ENCODE results near the gene RBMS3. TPM values are rescaled to one million over a fixed set of nuclear protein-coding genes. Genes with fewer than 3 reads are reported as not detected.

Gene RBMS3
- total RNA-seq, 1 experiment from 2014 or later: 1.3 TPM

DNA sequence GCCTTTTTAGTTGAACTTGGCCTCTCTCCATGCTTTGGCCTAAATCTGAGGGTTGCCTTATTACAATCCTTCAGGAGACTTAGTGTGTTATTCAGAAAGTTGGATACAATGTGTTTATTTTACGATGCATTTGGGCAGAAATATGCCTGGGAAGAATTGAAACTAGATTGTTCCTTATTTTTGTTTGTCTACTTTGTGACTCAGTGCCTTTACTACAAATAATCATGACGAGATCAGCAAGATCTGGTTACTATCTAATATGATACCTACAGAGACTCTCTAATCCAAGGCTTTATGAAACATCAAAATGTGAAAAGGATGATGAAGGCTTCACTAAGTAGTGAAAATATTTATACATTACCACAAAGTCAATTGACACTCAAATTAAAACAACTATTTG is 82.2 kb downstream of the RBMS3 start:
- Mint-ChIP-seq H3K4me1 (ENCODE audit: low read depth, unreplicated experiment) (no peaks in the 10 kb centered on the region), H3K27ac (ENCODE audit: unreplicated experiment) (no peak overlapping the region), H3K27me3 (ENCODE audit: unreplicated experiment) (no peaks in the 10 kb centered on the region), H3K9me3 (ENCODE audit: low read depth, unreplicated experiment) (no peaks in the 10 kb centered on the region), H3K4me3 (ENCODE audit: low read depth, unreplicated experiment) (no peak overlapping the region), H3K36me3 (ENCODE audit: insufficient read depth, unreplicated experiment) (no peaks in the 10 kb centered on the region)
- no TSS peak for BruUV-seq (replicated peaks)
- intact Hi-C loops (cut with micrococcal nuclease; ENCODE audit: unreplicated experiment): no loop called here
- no peak for DNase-seq
- CTCF ChIA-PET: no interaction called here
- TF ChIP-seq, protein P1, sequence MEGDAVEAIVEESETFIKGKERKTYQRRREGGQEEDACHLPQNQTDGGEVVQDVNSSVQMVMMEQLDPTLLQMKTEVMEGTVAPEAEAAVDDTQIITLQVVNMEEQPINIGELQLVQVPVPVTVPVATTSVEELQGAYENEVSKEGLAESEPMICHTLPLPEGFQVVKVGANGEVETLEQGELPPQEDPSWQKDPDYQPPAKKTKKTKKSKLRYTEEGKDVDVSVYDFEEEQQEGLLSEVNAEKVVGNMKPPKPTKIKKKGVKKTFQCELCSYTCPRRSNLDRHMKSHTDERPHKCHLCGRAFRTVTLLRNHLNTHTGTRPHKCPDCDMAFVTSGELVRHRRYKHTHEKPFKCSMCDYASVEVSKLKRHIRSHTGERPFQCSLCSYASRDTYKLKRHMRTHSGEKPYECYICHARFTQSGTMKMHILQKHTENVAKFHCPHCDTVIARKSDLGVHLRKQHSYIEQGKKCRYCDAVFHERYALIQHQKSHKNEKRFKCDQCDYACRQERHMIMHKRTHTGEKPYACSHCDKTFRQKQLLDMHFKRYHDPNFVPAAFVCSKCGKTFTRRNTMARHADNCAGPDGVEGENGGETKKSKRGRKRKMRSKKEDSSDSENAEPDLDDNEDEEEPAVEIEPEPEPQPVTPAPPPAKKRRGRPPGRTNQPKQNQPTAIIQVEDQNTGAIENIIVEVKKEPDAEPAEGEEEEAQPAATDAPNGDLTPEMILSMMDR (IDR thresholded peaks at IDR 0.05; ENCODE audit: unreplicated experiment): no peak

DNA sequence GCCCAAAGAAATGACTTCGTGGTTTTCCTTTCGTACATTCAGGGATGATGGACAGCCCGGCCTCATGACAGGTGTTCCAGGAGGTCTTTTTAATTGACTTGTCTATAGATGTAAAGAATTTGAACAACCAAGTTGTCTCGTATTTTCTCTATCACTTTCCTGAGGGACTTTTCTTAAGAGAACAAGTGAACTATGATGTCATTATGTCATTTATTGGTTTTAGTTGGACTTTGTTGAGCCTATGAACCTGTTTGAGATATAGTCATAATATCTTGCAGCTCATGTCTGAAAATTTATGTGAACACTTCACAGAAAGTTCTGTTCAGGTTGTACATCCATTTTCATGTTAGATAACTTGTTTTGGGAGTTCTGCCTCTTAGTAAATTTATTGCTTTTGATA is 89.2 kb downstream of the RBMS3 start:
- Mint-ChIP-seq H3K36me3 (ENCODE audit: insufficient read depth, unreplicated experiment) (no peaks in the 10 kb centered on the region), H3K27me3 (ENCODE audit: unreplicated experiment) (no peaks in the 10 kb centered on the region), H3K27ac (ENCODE audit: unreplicated experiment) (no peak overlapping the region), H3K9me3 (ENCODE audit: low read depth, unreplicated experiment) (no peaks in the 10 kb centered on the region), H3K4me3 (ENCODE audit: low read depth, unreplicated experiment) (no peak overlapping the region), H3K4me1 (ENCODE audit: low read depth, unreplicated experiment) (no peaks in the 10 kb centered on the region)
- TF ChIP-seq, protein P1 (IDR thresholded peaks at IDR 0.05; ENCODE audit: unreplicated experiment): no peak
- CTCF ChIA-PET: interaction anchor here (0.6 kb wide), 1 partner anchor 208 kb away, joined by 3 read pairs; no protein-coding TSS in a partner anchor
- BruUV-seq (replicated peaks): no TSS peak
- no peak for DNase-seq
- intact Hi-C loops (cut with micrococcal nuclease; ENCODE audit: unreplicated experiment): no loop called here

DNA sequence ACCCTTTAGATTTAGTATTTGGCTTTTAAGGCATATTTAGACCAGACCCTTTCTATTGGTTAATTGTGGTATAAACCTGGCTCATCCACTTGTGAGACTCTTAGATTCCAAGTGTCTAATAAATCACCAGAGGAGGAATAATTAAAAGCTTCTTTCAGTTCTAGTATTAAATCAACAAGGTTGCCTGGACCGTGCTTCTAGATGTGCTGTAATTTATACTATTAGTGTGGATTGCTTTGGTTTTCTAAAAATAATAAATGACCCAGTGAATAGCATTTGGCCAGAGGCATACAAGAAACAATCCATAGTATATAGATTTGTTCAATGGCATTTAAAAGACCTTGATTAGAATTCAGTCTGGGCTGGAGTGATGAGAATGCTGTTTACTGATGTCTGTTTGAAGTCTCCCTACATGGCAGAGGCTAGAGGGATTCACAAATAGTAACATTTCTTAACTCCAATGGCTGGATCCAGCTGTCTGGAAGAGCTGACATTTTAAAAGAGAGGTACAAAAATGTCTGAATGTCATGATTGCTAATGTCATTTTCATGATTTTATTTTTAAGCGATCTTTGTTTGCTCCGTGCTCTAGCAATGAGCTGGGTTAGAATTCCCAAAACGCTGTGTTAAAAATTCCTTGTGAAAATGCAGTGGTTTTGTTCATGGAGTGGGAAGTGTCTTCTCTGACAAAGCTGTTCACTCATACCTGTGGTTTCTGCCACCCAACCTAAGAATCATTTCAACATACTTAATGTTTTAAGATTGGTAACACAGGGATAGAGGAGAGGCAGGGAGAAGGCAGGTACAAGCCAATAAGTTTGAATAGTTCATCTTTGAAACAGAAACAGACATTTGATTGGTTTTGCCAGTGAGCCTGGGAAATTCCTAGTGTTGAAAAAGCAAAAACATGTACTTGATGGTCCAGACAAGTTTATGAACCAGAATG is 89.9 kb downstream of the RBMS3 start:
- H3K4me1 Mint-ChIP-seq (ENCODE audit: low read depth, unreplicated experiment): no peaks in the 10 kb centered on the region
- H3K27ac Mint-ChIP-seq (ENCODE audit: unreplicated experiment): no peak overlapping the region
- H3K9me3 Mint-ChIP-seq (ENCODE audit: low read depth, unreplicated experiment): no peaks in the 10 kb centered on the region
- H3K36me3 Mint-ChIP-seq (ENCODE audit: insufficient read depth, unreplicated experiment): no peaks in the 10 kb centered on the region
- TF ChIP-seq, protein P1 (IDR thresholded peaks at IDR 0.05; ENCODE audit: unreplicated experiment): no peak
- no peaks in the 10 kb centered on the region for H3K27me3 Mint-ChIP-seq (ENCODE audit: unreplicated experiment)
- BruUV-seq (replicated peaks): no TSS peak
- no peak overlapping the region for H3K4me3 Mint-ChIP-seq (ENCODE audit: low read depth, unreplicated experiment)
- CTCF ChIA-PET: no interaction called here
- intact Hi-C loops (cut with micrococcal nuclease; ENCODE audit: unreplicated experiment): no loop called here
- no peak for DNase-seq

DNA sequence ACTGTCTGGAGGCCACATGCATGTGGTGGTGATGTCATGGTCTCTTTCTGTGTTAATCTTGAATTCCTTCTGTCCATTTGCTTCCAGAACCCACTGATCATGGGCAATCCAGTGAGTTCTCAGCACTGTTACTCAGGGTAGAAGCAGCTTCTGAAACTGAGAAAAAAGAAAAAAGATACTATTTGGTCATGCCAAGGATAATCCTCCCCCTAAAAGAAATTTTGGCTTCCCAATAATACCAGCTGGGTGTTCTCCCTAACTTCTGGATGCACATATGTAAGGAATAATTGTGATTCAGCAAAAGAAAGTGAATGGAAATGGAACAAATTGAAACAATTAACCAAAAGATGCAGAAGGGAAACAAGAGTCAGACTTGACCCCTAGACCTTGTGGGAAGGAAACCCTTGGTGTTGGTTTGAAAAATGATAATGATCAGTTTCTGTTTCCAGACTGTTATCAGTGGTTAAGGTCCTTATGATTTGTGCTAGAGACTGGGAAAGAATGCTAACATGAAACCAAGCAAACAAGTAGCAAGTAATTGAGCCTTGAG is 92.3 kb downstream of the RBMS3 start:
- intact Hi-C loops (cut with micrococcal nuclease; ENCODE audit: unreplicated experiment): no loop called here
- no peaks in the 10 kb centered on the region for H3K27me3 Mint-ChIP-seq (ENCODE audit: unreplicated experiment)
- no peak for DNase-seq
- H3K27ac Mint-ChIP-seq (ENCODE audit: unreplicated experiment): no peak overlapping the region
- no peaks in the 10 kb centered on the region for H3K4me1 Mint-ChIP-seq (ENCODE audit: low read depth, unreplicated experiment)
- TF ChIP-seq, protein P1 (IDR thresholded peaks at IDR 0.05; ENCODE audit: unreplicated experiment): no peak
- H3K4me3 Mint-ChIP-seq (ENCODE audit: low read depth, unreplicated experiment): no peak overlapping the region
- CTCF ChIA-PET: no interaction called here
- H3K36me3 Mint-ChIP-seq (ENCODE audit: insufficient read depth, unreplicated experiment): no peaks in the 10 kb centered on the region
- H3K9me3 Mint-ChIP-seq (ENCODE audit: low read depth, unreplicated experiment): no peaks in the 10 kb centered on the region
- BruUV-seq (replicated peaks): no TSS peak
